Subcutaneous adipose tissue (tissue), 4 donors: ENCODE data around the gene MGMT. TPM values are rescaled to one million over a fixed set of nuclear protein-coding genes. Genes with fewer than 3 reads are reported as not detected.

Source experiments
- CTCF ChIP-seq: fragments of 450-650 bp; IDR thresholded peaks from one replicate; pipeline ENCODE4 v1.5.1; 2016; ENCODE audit warnings: low read depth, mild to moderate bottlenecking, control low read depth, antibody characterized with exemption, moderate library complexity
- total RNA-seq, 4 donors: library from RNA; depleted of rRNA; stranded (reverse); fragments of >200 nt; gene quantifications; one replicate each; pipeline ENCODE4 v1.1.0, GENCODE V29; 2016

The MGMT gene
- total RNA-seq, 4 donors from 2014 or later, result 27.5 to 74.8 (median 42.2) TPM

- no peak for TF ChIP-seq CTCF
These were observed 55.1 kb downstream of the MGMT start for GRCh38 chr10:129522041-129522585.

GRCh38 chr10:129523031-129523722, 56.1 kb downstream of the MGMT start:
- no peak for TF ChIP-seq CTCF

- TF ChIP-seq CTCF, result no peak
These were observed 56.8 kb downstream of the MGMT start for GRCh38 chr10:129523723-129524316.

- no peak for TF ChIP-seq CTCF
These were observed 57.9 kb downstream of the MGMT start for GRCh38 chr10:129524936-129525335.

- no peak for TF ChIP-seq CTCF
These were observed 58.4 kb downstream of the MGMT start for GRCh38 chr10:129525401-129525801.

GRCh38 chr10:129526943-129527342, 59.9 kb downstream of the MGMT start:
- no peak for TF ChIP-seq CTCF

- TF ChIP-seq CTCF, result no peak
These were observed 61.4 kb downstream of the MGMT start for GRCh38 chr10:129528376-129528978.
